ENCODE measurements around the gene PRMT3. TPM values are rescaled to one million over a fixed set of nuclear protein-coding genes. Genes with fewer than 3 reads are reported as not detected.
"Not testable (repeated sequence)": the region's sequence is repeated elsewhere in the genome, so short reads cannot be mapped to it uniquely, and the experiment has no call there.

PRMT3 gene
- total and polyA plus RNA-seq, 2 experiments from 2014 or later: 11.7 to 15.7 TPM

GRCh38 chr11:20544603-20545237 lies 157.2 kb downstream of the PRMT3 start:
- no peak for DNase-seq (ENCODE audit: low read depth in 1 of 2, low spot score in 1 of 2)
- H3K27ac ChIP-seq: no peak overlapping the region
- no peak overlapping the region for H3K4me3 ChIP-seq
- H3K36me3 ChIP-seq: no peaks in the 10 kb centered on the region
- no peaks in the 10 kb centered on the region for H3K27me3 ChIP-seq
- no peaks in the 10 kb centered on the region for H3K9me3 ChIP-seq (ENCODE audit: low read depth)
- no peak for TF ChIP-seq CTCF (IDR thresholded peaks at IDR 0.05; ENCODE audit: low read depth, low read length)
- H3K4me1 ChIP-seq (ENCODE audit: low read depth): no peaks in the 10 kb centered on the region

- Histone ChIP-seq H3K27ac (no peak overlapping the region), H3K4me3 (no peak overlapping the region), H3K4me1 (ENCODE audit: low read depth) (no peaks in the 10 kb centered on the region), H3K9me3 (ENCODE audit: low read depth) (no peaks in the 10 kb centered on the region), H3K36me3 (no peaks in the 10 kb centered on the region), H3K27me3 (no peaks in the 10 kb centered on the region)
- DNase-seq (ENCODE audit: low read depth in 1 of 2, low spot score in 1 of 2): no peak
- TF ChIP-seq CTCF (IDR thresholded peaks at IDR 0.05; ENCODE audit: low read depth, low read length): no peak
Measured at GRCh38 chr11:20547411-20547810, 159.9 kb downstream of the PRMT3 start.

GRCh38 chr11:20551096-20551495 lies 163.6 kb downstream of the PRMT3 start:
- no peaks in the 10 kb centered on the region for H3K4me1 ChIP-seq (ENCODE audit: low read depth)
- no peak overlapping the region for H3K27ac ChIP-seq
- no peak overlapping the region for H3K4me3 ChIP-seq
- H3K9me3 ChIP-seq (ENCODE audit: low read depth): no peaks in the 10 kb centered on the region
- no peaks in the 10 kb centered on the region for H3K36me3 ChIP-seq
- TF ChIP-seq CTCF (IDR thresholded peaks at IDR 0.05; ENCODE audit: low read depth, low read length): no peak
- DNase-seq (ENCODE audit: low read depth in 1 of 2, low spot score in 1 of 2): no peak
- no peaks in the 10 kb centered on the region for H3K27me3 ChIP-seq

GRCh38 chr11:20555783-20556182 lies 168.3 kb downstream of the PRMT3 start:
- Histone ChIP-seq H3K4me1 (ENCODE audit: low read depth) (no peaks in the 10 kb centered on the region), H3K36me3 (no peaks in the 10 kb centered on the region), H3K27ac (no peak overlapping the region), H3K27me3 (no peaks in the 10 kb centered on the region), H3K9me3 (ENCODE audit: low read depth) (no peaks in the 10 kb centered on the region), H3K4me3 (no peak overlapping the region)
- TF ChIP-seq CTCF (IDR thresholded peaks at IDR 0.05; ENCODE audit: low read depth, low read length): no peak
- DNase-seq (ENCODE audit: low read depth in 1 of 2, low spot score in 1 of 2): no peak

- not testable (repeated sequence) for H3K27ac ChIP-seq; H3K27me3 ChIP-seq; H3K36me3 ChIP-seq; DNase-seq (ENCODE audit: low read depth in 1 of 2, low spot score in 1 of 2); H3K4me3 ChIP-seq; H3K4me1 ChIP-seq (ENCODE audit: low read depth); H3K9me3 ChIP-seq (ENCODE audit: low read depth)
Measured at GRCh38 chr11:20556396-20556795, 168.9 kb downstream of the PRMT3 start.

GRCh38 chr11:20558741-20559140 lies 171.2 kb downstream of the PRMT3 start:
- H3K27ac ChIP-seq: no peak overlapping the region
- DNase-seq (ENCODE audit: low read depth in 1 of 2, low spot score in 1 of 2): no peak
- TF ChIP-seq CTCF (IDR thresholded peaks at IDR 0.05; ENCODE audit: low read depth, low read length): no peak
- no peaks in the 10 kb centered on the region for H3K4me1 ChIP-seq (ENCODE audit: low read depth)
- H3K4me3 ChIP-seq: no peak overlapping the region
- H3K27me3 ChIP-seq: no peaks in the 10 kb centered on the region
- H3K36me3 ChIP-seq: no peaks in the 10 kb centered on the region
- H3K9me3 ChIP-seq (ENCODE audit: low read depth): no peaks in the 10 kb centered on the region

Other genes starting within 250 kb of the PRMT3 start
- not detected in 2 replicates for gene DBX1, start 227.2 kb upstream of the PRMT3 start, total RNA-seq
- gene DBX1, start 227.2 kb upstream of the PRMT3 start, polyA plus RNA-seq: not detected in 2 replicates
- 3.4 and 4.9 TPM in 2 replicates for gene HTATIP2, start 24.0 kb upstream of the PRMT3 start, total RNA-seq
- gene HTATIP2, start 24.0 kb upstream of the PRMT3 start, polyA plus RNA-seq: 2.0 and 14.1 TPM in 2 replicates
- gene SLC6A5, start 211.9 kb downstream of the PRMT3 start, total RNA-seq: 0.07 TPM in 1 of 2 replicates, not detected in the other
- gene SLC6A5, start 211.9 kb downstream of the PRMT3 start, polyA plus RNA-seq: not detected in 2 replicates